Measurements from ENCODE around the gene STAT3.
A peak's percentile ranks its signal among the peaks of the same experiment; 100 is the strongest.
"Not testable (repeated sequence)": the region's sequence is repeated elsewhere in the genome, so short reads cannot be mapped to it uniquely, and the experiment has no call there.

Gene STAT3

DNA sequence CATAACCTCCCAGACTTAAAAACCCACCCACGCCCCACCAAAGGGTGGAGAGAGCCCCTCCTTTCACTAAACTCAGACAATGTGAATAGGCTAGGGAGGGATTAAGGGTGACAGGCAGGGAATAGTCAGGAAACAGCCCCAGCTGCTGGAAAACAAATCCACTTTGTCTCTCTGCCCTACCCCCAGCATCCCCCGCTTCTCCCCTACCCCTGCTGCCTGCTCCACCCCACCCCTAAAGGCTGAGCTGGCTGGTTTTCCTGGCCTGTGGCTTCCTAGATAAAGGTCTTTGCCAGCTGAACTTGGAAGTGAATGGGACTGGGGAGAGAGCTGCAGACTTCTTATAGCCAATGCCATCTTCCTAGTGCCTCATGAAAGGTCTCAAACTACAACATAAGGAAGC lies 19.8 kb upstream of the STAT3 start:
- DNase-seq (ENCODE audit: low spot score) = no peak

GRCh38 chr17:42407289-42407836 lies 19.1 kb upstream of the STAT3 start:
- peak; percentile 92 for DNase-seq (ENCODE audit: low spot score)

DNA sequence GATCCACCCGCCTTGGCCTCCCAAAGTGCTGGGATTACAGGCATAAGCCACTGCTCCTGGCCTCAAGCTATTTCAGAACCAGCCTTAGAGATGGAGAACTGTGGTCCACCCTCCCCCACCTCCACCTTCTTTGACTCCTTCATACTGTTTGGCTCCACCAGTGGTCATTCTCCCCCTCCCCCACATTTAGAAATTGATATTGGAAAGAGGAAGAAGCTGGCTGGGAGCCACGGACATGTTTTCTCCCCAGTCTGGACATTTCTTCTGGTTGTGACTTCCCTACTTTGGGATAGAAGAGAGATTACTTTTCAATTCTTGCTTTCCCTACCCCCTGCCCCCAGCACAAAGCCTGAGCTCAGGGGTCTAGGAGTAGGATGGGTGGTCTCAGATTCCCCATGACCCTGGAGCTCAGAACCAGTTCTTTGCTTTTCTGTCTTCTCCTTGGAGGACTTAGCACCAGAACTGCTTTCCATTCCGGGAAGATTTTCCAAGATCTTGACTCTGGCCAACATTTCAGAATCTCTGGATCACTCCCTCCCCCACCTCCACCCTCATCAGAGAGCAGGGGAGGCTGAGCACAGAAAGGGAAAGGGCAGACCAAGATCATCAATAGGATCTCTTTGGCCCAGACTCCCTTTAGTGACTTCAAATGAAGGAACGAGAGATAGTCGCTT lies 18.5 kb upstream of the STAT3 start:
- DNase-seq (ENCODE audit: low spot score) = no peak

GRCh38 chr17:42405963-42406495 lies 17.8 kb upstream of the STAT3 start:
- DNase-seq (ENCODE audit: low spot score) = peak; percentile 75

DNA sequence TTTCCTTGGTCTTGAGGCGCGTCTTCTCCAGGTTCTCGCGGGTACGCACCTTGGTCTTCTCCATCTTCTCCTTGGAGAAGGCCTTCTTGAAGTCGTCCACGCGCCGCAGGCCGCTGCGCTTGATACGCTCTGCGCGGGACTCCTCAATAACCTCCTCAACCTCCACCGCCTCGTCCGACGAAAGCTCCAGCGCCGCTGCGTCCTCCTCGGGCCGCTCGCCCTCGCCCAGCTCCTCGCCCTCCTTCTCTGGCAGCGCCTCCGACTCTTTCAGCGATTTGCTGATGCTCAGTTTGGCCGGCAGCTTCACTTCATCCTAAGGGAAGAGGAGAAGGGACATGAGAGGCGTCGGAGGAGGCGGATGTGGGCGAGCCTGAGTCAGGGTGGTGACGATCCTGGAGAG lies 16.8 kb upstream of the STAT3 start:
- no peak for DNase-seq (ENCODE audit: low spot score)

DNA sequence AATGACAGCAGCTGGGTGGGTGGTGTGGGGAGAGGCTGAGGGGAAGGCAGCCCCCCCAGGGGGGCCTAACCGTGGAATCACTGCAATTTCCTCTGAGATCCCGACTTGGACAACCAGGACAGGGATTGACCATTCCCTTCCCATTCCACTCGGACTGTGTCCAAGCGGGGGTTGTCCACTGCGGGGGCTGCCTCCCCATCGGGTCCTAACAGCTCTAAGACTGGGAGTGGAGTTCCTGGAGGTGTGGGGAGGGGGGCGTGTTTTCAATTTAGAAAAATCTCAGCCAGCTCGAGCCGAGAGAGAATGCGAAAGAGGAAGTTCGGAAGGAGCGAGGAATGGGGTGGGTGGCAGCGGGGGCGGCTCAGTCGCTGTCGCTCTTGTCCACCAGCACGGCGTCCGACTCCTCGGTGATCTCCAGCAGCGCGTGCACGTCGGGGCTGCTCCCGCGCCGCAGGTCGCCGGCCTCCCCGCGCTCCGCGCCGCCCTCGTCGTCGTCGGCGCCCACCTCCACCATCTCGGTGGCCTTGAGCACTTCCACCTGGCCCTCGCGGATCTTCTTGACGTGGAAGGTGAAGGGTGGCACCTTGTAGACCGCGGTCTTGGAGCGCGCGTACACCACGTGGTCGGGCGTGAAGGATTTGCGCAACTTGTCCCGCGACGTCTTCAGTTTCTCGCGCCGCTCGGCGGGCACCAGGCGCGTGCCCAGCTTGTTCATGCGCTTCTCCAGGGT lies 16.2 kb upstream of the STAT3 start:
- DNase-seq (ENCODE audit: low spot score) = no peak

DNA sequence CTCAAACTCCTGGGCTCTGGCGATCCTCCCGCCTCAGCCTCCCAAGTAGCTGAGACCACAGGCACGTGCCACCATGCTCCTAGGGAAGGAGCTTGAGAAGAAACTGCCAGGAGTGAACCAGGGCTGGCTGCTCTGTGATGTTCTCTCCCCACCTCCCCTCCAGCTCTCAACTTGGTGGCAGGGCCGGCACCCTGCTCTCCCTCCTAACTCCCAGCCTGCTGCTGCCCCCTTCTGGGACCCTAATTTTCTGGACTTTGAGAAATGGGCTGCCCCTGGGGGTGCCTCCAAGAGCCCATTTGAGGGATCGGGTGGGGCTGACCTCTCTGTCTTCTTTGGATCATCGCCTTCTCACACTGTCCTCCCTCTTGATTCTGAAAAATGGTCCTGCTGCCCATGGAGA lies 14.9 kb upstream of the STAT3 start:
- DNase-seq (ENCODE audit: low spot score) = peak; percentile 52

DNA sequence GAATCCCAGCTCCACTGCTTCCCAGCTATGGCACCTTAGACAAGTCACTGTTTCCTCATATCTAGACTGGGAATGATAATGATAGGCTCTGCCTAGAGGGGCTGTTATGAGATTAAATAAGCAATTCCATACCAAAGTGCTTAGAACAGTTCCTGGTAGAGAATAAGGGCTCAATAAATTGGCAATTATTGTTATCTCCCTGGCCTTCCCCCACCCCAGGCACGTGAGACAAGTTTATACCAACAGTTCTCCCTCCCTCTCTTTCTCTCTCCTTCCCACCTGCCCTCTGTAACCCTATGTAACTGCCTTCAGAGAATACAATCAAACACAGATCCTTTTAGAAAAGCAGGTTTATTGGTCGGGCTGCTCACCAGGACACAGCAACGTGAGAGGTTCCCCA lies 13.9 kb upstream of the STAT3 start:
- DNase-seq (ENCODE audit: low spot score) = peak; percentile 44

GRCh38 chr17:42400844-42401375 lies 12.7 kb upstream of the STAT3 start:
- not testable (repeated sequence) for DNase-seq (ENCODE audit: low spot score)

DNA sequence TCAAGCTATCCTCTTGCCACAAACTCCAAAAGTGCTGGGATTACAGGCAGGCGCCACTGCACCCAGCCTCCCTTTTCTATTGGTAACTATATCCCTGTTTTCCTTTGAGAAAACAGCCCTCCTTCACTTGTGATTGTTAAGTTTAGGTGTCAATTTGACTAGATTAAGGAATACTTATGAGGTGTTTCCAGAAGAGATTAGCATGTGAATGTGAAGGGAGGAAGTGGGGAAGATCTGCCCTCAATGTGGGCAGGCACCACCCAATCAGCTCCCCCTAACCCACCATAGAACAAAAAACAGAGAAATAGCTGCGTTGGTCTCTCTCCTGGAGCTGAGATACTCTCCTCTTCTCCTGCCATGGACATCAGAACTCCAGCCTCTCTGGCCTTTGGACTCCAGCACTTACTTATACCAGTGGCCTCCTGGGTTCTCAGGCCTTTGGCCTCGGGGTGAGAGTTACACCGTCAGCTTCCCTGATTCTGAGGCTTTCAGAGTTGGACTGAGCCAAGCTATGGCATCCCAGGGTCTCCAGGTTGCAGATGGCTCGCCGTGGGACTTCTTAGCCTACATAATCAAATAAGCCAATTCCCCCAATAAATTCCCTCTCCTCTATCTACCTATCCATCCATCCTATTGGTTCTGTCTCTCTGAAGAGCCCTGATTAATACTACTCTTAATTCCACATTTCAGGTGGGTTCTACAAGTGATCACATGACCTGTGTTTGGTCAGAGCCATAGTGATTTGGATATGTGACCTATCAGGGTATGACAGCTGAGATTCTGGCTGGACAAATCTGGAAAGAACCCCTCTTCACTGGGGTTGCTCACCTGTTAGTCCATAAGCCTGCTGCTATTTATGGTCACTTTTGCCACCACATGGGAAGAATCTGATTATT lies 12.0 kb upstream of the STAT3 start:
- peak; percentile 74 for DNase-seq (ENCODE audit: low spot score)

- peak; percentile 87 for DNase-seq (ENCODE audit: low spot score)
Observed at GRCh38 chr17:42399121-42399520, 10.9 kb upstream of the STAT3 start.

- DNase-seq (ENCODE audit: low spot score) = not testable (repeated sequence)
Observed at GRCh38 chr17:42395601-42396000, 7.4 kb upstream of the STAT3 start.

- DNase-seq (ENCODE audit: low spot score) = no peak
Observed at GRCh38 chr17:42394838-42395237, 6.6 kb upstream of the STAT3 start.

- DNase-seq (ENCODE audit: low spot score) = no peak
Observed at GRCh38 chr17:42392692-42393415, 4.6 kb upstream of the STAT3 start.

DNA sequence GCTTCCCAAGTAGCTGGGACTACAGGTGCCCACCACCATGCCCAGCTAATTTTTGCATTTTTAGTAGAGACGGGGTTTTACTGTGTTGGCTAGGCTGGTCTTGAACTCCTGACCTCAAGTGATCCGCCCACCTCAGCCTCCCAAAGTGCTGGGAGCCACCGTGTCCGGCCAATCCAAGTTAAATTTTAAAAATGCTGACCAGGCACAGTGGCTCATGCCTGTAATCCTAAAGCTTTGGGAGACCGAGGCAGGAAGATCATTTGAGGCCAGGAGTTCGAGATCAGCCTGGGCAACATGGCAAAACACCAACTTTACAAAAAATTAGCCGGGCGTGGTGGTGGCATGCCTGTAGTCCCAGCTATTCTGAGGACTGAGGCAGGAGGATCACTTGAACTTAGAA lies 3.2 kb upstream of the STAT3 start:
- DNase-seq (ENCODE audit: low spot score) = not testable (repeated sequence)

GRCh38 chr17:42389899-42390298 lies 1.7 kb upstream of the STAT3 start:
- DNase-seq (ENCODE audit: low spot score) = no peak

DNA sequence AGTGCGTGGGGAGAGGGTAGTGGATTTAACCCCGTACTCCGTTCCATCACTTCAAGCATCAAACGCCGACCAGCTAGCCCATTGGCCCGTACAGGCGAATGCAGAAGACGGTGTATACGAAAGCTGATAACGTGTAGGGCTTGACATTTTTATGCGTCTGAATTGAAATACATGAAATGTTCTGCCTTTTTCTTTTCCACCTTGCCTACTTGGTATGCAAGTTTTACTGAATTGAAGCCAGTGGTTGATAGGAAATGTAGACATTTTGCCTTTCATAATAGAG lies 834 bp upstream of the STAT3 start:
- DNase-seq (ENCODE audit: low spot score) = no peak

DNA sequence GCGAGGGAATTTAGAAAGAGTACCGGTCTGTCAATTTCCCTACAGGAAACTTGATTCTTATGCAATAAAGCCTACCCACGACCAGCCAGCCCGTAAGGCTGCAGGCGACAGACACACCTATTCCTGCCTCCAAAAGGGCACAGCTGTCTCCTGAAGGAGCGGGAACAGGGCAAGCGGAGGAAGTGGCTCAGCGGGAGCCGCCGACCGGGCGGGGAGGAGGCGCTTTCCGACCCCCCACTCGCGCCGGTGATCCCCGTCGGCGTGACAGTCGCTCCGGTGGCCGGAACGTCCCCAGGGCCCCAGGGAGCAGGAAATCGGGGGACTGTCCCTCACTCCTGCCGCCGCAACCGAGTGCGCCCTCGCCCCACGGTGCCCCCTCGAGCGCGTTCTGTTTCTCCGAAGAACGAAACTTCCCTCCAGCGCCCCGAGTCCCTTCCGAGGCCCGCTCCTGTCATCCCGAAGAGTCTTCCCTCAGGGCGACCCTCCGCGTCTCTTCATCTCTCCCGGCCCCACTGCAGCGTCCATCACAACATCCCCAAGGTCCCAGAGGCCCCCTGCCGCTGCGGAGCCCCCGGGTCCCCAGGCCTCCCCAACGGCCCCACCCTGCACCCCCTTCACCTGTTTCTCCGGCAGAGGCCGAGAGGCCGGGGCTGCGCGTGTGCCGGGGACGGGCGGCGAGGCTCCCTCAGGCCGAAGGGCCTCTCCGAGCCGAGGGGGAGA lies 421 bp downstream of the STAT3 start:
- peak; percentile 41 for DNase-seq (ENCODE audit: low spot score)

DNA sequence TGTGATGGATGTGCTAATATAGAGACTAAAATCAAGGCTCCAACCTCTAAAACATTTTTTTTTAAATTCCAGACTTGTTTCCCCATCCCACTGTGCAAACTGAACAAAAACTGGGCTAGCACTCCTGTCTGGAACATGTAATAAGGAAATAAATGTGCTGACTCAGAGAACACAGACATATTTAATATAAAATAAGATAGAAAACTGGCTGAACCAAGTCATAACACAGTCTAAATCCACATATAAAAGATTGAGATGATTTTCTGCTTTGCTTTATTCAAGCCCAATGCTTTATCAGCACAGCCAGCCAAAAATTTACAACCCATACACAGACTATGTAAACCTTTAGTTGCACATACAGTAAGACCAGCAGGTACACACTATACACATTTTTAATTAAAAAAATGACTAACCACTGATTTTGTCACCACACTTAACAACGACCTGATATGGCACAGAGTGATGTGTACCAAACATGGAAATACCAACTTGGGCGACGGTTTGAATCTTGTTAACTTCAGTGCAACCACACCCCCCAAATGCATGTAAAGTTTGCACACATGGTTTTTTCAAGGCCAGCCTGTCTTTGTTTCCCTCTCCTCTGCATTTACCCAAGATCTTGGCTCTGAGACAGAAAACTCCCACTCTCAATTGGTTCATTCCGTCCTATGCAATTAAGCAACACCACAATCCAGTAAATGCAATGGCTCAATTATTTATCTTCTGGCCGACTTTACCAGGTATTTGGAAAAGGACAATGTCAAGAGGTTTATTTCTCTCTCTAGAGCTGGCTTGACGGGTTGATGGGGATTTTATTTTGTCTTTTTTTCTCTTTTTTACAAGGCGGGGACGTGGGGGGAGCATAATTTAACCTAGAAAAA lies 1.2 kb downstream of the STAT3 start:
- no peak for DNase-seq (ENCODE audit: low spot score)

GRCh38 chr17:42381898-42382297 lies 6.3 kb downstream of the STAT3 start:
- DNase-seq (ENCODE audit: low spot score) = no peak

Data from cerebellar cortex (tissue), 1 donor.